ENCODE data around the gene APC2.
"Not testable (repeated sequence)": the region's sequence is repeated elsewhere in the genome, so short reads cannot be mapped to it uniquely, and the experiment has no call there.

Gene APC2

GRCh38 chr19:1511318-1512317 lies 61.7 kb downstream of the APC2 start:
- DNase-seq (ENCODE audit: low spot score), result no peak

DNA sequence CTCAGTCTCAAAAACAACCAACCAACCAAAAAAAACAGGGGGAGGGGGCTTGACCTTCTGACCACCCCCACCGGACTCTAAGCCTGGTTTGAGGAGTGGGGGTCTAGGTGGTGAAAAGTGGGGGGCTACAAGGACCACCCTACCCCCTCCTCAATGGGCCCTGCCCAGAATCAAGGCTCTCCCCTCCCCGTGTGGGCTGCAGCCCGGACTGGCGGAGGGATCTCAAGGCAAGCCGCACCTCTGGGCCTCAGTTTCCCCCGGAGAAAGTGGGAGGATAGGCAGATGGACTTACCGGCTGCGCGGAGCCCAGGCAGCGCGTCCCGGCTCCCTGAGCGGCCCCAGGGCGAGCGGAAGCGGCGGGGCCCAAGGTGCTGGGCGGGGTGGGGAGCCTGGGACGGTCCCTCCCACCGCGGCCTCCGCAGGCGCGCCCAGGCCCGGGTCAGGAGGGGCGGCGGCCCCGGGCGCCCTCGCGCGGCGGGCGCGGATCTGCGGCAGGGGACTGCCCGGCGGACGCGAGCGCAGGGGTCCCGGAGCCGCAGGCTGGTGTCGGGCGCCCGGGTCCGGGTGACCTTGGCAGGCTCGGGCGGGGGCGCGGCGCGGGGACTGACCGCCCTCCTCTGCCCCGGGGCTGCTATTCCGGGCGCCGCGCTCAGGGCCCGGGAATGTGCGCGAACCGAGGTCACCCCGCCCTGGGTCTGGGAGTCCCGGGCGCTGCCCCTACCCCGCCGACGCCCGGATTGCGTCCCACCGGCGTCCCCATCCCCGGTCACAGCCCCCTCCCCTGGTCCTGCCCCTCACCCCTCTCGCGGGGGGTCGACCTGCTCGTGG lies 63.0 kb downstream of the APC2 start, which contains the start of gene ADAMTSL5:
Gene ADAMTSL5, minus strand, starts transcription at position 349 of the 828 bp plus-strand sequence. CDS start 2,076 bp downstream, outside the sequence.
- DNase-seq (ENCODE audit: low spot score), result no peak

DNA sequence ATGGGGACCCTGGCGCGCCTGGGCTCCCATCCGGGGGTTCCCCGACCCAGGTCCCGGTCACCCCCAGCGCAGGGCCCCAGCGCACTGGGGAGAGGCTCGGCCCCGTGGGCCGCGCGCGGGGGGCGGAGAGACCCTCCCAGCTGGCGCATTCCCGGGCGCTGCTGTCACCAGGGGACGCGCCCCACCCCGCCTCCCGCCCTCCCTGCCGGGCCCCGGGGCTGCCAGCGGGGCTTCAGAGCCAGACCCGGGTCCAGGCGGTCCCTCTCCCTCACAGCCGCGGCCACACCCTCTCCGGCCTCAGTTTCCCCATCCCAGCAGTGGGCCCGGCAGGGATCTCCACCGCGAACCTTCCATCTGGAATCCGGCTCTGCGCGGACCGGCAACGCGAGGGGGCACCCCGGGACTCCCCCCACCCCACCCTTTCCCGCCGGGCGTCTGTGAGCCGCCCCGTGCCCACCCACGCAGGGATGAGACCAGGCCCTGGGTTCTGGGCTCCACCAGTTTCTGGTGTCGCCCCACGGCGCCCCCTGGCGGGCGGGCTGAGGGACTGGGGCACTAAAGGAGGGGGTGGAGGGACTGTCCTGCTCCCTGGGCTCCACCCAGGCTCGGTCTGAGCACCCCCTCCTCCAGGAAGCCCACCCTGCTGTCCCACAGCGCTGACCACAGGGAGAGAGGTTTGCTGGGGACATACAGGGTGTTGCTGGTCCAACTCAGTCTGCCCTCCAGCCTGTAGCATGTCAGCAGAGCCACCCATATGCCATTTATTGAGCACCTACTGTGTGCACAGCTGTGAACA lies 63.8 kb downstream of the APC2 start:
- DNase-seq (ENCODE audit: low spot score), result peak; percentile 80

- no peak for DNase-seq (ENCODE audit: low spot score)
Measured at GRCh38 chr19:1514295-1514661, 64.4 kb downstream of the APC2 start.

DNA sequence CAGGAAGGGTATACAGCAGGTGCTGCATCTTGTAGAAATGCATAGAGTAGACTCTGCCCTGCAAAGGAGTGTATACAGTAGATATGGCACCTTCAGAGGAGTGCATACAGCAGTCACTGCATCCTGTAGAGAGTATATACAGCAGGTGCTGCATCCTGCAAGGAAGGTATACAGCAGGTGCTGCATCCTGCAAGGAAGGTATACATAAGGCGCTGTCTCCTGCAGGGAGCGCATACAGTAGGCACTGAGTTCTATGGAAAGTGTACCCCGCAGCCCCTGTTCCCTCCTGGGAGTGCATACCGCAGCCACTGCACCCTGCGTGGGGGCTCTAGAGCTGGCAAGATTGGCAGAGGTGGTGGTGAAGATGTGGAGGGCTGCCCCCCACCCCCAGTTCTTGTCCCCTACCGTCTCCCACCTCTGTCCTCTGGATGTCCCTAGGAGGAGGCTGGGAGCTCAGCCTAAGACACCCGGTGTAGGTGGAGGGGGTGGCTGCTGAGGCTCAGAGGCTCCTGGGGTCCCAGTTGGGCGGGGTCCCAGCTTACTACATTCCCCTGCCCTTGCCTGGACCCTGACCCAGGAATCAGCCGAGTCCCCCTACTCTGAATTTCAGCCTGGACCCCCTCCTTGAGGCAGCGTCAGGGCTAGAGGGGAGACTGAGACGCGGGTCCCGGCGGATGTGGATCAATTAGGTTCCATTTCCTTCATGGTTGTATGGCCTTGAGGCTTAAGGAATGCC lies 65.2 kb downstream of the APC2 start:
- no peak for DNase-seq (ENCODE audit: low spot score)

DNA sequence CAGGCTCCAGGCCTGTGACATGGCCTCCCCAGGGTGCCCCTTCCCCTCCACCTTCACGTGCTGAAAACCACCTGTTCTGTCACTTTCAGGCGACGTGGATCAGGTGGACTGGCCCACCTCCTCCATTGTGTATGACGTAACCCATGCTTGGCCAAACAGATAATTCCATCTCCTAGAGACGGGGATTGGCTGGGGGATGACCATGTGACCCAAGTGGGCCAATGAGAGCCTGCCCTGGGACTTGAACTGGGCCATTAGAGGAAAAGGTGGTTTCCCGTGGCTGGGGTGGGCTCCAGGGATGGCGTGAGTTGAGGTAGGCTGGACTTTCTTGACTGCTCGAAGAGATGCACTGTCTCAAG lies 66.5 kb downstream of the APC2 start:
- DNase-seq (ENCODE audit: low spot score), result no peak

DNA sequence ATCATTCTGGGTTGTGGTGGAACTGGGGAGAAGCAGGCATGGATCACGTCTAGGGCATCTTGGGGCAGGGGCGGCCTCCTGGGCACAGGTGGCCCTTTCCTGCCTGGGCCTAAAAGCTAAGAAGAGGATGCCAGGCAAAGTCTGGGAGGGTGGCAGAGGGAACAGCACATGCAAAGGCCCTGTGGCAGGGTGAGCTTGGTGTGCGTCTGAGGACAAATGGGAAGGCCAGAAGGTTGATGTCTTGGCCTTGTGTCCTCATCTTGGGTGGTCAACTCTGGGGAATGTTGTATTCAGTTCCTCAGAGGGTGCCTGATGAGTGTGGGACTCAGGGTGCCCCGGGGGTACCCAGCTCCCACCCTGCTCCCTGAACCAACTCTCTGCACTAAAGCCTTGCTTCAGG lies 68.5 kb downstream of the APC2 start:
- DNase-seq (ENCODE audit: low spot score), result no peak

- not testable (repeated sequence) for DNase-seq (ENCODE audit: low spot score)
Measured at GRCh38 chr19:1519802-1520201, 69.9 kb downstream of the APC2 start.

GRCh38 chr19:1520203-1520780 lies 70.4 kb downstream of the APC2 start:
- no peak for DNase-seq (ENCODE audit: low spot score)

GRCh38 chr19:1521636-1522035 lies 71.7 kb downstream of the APC2 start:
- DNase-seq (ENCODE audit: low spot score), result no peak

GRCh38 chr19:1522061-1522460 lies 72.1 kb downstream of the APC2 start:
- DNase-seq (ENCODE audit: low spot score), result no peak

GRCh38 chr19:1522838-1523237 lies 72.9 kb downstream of the APC2 start:
- no peak for DNase-seq (ENCODE audit: low spot score)

Data from D341Med (cell line).